ENCODE data around the gene FBXO31.

The FBXO31 gene

GRCh38 chr16:87327798-87328495 is 55.6 kb downstream of the FBXO31 start:
- DNase-seq (ENCODE audit: low read depth) = no peak

GRCh38 chr16:87326151-87326571 is 57.4 kb downstream of the FBXO31 start:
- DNase-seq (ENCODE audit: low read depth) = no peak

GRCh38 chr16:87325423-87325858 is 58.1 kb downstream of the FBXO31 start:
- no peak for DNase-seq (ENCODE audit: low read depth)

- no peak for DNase-seq (ENCODE audit: low read depth)
Observed at GRCh38 chr16:87324411-87325275, 58.9 kb downstream of the FBXO31 start.

- no peak for DNase-seq (ENCODE audit: low read depth)
Observed at GRCh38 chr16:87323727-87324410, 59.7 kb downstream of the FBXO31 start.

GRCh38 chr16:87322833-87323726 is 60.5 kb downstream of the FBXO31 start:
- no peak for DNase-seq (ENCODE audit: low read depth)

- DNase-seq (ENCODE audit: low read depth) = no peak
Observed at GRCh38 chr16:87322360-87322759, 61.2 kb downstream of the FBXO31 start.

- no peak for DNase-seq (ENCODE audit: low read depth)
Observed at GRCh38 chr16:87321336-87322107, 62.1 kb downstream of the FBXO31 start.

- DNase-seq (ENCODE audit: low read depth) = no peak
Observed at GRCh38 chr16:87320510-87321227, 62.9 kb downstream of the FBXO31 start.

GRCh38 chr16:87319997-87320491 is 63.5 kb downstream of the FBXO31 start:
- no peak for DNase-seq (ENCODE audit: low read depth)

GRCh38 chr16:87319011-87319410 is 64.6 kb downstream of the FBXO31 start:
- DNase-seq (ENCODE audit: low read depth) = no peak

- DNase-seq (ENCODE audit: low read depth) = no peak
Observed at GRCh38 chr16:87317750-87318644, 65.6 kb downstream of the FBXO31 start.

GRCh38 chr16:87316923-87317749 is 66.4 kb downstream of the FBXO31 start, which contains the start of gene C16orf95:
Gene C16orf95, minus strand, starts transcription at chr16:87317392. Its CDS starts 150 bp downstream, at chr16:87317242.
- DNase-seq (ENCODE audit: low read depth) = peak; percentile 74

- DNase-seq (ENCODE audit: low read depth) = no peak
Observed at GRCh38 chr16:87316450-87316922, 67.1 kb downstream of the FBXO31 start.

- no peak for DNase-seq (ENCODE audit: low read depth)
Observed at GRCh38 chr16:87314990-87315420, 68.6 kb downstream of the FBXO31 start.

GRCh38 chr16:87312008-87312407 is 71.6 kb downstream of the FBXO31 start:
- DNase-seq (ENCODE audit: low read depth) = no peak

- DNase-seq (ENCODE audit: low read depth) = no peak
Observed at GRCh38 chr16:87311387-87311786, 72.2 kb downstream of the FBXO31 start.

GRCh38 chr16:87310610-87311009 is 73.0 kb downstream of the FBXO31 start:
- no peak for DNase-seq (ENCODE audit: low read depth)
